Activated CD4-positive, alpha-beta T cell treated with anti-CD3 and anti-CD28 coated beads for 24 hours (primary cell): ENCODE measurements around the gene PXT1.
A peak's percentile ranks its signal among the peaks of the same experiment; 100 is the strongest.

Source experiments
- DNase-seq, 2 donors: peaks; one replicate each; pipeline ENCODE4 v3.0.0-alpha.2; 2020; ENCODE audit warnings: low read depth in 2 of 2

PXT1 gene

DNA sequence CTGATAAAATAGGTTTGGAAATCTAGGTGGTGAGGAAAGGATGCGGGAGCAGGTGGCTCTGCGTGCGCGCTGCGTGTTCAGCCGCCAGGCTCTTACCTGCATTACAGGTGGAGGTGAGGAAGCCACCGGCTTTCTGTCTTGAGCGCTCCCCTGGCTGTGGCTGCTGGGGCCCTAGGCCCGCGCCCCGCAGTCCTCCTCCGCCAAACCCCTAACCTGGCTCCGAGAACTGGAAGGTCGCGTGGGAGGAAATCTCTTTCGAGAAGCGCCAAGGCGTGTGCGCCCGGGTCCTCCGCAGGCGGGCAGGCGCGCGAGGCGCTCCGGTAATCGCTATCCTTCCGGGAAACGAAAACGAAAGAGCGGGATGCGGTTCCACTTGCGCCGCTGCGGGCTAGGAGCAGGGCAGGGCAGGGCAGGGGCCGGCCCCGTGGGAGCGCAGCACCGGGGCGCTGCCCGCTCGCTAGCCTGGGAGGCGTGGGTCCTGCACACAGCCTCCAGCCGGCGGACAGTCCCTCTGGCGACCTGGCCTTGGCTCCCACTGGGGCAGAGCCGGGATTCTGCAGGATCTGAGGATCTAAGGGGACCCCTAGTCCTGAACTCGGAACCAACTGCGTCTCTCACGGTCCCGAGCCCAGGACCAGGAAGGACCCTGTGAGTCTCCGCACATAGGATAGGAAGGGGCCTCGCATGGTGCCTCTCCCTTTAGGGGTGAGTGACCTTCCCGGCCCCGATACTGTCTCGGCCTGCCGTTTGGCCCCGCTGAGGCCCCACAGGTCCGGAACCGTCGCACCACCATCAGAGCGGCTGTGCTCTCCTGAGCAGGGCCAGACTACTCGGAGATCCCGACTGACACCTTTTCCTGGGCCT is 55.0 kb downstream of the PXT1 start, which contains the start of gene ETV7:
TSS of gene ETV7 (minus strand) at position 230 of the 864 bp plus-strand sequence. CDS start at position 102, 128 bp downstream.
- peak; percentile 9 to 23 for DNase-seq

GRCh38 chr6:36386495-36387439 is 55.9 kb downstream of the PXT1 start:
- no peak for DNase-seq

DNA sequence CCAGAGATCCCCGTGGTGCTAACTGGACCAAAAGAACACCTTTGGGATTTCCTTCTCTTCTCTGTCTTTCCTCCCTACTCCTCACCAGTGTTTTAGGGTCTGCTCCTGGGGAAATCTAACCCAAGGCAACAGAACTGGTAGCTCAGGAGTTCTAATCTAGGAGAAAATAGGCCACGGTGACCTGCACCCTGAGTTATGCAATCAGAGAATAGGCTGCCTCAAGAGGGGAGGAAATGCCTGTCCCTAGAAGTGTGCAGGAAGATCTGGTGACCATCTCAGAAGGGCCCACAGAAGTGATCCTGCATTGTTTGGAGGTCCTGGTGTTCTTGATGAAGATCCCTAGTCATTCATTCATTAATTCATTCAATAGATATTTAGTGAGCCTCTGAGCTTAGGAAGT is 58.6 kb downstream of the PXT1 start:
- no peak for DNase-seq

DNA sequence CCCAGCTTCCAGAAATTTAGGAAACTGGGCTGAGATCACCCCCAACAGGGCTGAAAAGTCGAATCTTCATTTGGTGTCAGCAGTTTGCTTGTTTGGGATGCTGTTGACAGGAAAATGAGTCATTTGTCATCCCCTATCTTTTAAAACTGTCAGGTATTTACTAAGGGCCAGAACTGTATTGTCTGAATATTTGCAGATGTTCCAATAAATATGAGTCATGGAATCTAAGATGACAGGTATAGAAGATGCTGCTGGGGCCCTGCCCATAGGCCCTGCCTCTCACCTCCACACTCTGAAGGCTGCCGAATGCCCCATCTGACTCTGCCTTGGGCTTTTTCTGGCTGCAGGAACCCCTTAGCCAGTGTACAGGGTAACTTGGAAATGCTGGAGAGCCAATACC is 59.0 kb downstream of the PXT1 start:
- DNase-seq: no peak

GRCh38 chr6:36382976-36383375 is 59.7 kb downstream of the PXT1 start:
- no peak for DNase-seq

- DNase-seq: no peak
Measured at GRCh38 chr6:36381502-36382389, 60.9 kb downstream of the PXT1 start.

GRCh38 chr6:36380166-36380565 is 62.5 kb downstream of the PXT1 start:
- DNase-seq: no peak

DNA sequence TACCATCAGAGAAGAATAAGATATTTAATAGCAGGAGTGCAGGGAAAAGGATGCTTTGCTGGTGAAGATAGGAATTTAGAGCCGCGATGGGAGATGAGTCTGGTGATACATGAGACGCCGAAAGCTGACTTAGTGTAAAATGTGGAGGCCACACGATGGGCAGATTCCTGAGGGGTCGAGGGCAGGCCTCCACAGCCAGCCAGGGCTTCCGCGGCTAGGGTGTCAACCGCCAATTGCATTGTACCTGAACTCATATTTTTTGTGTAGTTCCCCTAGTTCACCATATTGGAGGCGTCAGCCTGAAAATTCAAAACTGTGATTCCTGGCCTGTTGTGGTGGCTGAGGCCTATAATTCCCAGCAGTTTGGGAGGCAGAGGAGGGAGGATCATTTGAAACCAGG is 63.7 kb downstream of the PXT1 start:
- no peak for DNase-seq

DNA sequence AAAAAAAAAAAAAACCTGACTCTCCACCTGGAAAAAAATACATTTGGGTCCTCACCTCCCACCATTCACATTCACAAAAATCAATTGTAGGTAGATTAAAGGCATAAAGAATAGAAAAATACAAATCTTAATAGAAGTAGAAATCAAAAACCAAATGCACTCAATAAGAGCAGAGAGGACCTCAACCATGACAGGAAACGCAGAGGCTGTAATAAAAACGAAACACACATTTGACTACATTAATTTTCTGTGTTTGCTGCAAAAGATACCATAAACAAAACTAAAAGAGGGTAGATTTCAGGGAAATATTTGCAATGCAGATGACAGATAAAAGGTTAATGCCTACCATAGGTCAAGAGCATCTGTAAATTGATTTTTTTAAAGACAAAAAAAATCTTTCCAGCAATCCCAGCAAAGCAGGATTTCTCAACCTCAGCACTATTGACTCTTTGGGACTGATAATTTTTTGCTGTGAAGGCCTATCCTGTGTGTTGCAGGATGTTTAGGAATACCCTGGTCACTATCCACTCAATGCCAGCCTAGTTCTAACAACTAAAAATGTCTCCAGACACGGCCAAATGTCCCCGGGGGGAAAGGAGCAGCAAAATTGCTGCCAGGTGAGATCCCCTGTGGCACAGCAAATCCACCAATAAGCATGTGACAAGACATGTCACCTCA is 64.3 kb downstream of the PXT1 start:
- DNase-seq: no peak

DNA sequence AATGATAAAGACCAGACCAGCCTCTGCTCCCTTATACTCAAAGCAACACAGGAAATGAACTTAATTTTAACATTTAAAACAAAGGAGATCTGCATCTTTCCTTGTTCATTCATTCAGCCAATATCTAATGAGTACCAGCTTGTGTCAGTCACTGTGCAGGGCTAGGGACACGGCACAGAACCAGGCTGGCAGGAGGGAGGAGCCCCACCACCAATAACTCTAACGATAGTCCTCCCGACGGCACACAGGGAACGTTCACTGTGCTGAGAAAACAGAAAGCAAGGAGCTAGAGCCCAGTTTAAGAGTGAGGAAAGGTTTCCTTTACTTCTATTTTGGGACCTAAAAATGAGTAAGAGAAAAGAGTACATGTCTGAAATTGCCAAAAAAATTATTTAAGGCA is 65.1 kb downstream of the PXT1 start:
- no peak for DNase-seq

GRCh38 chr6:36376742-36377141 is 65.9 kb downstream of the PXT1 start:
- no peak for DNase-seq

- DNase-seq: no peak
Measured at GRCh38 chr6:36376183-36376582, 66.5 kb downstream of the PXT1 start.

GRCh38 chr6:36375644-36376155 is 67.0 kb downstream of the PXT1 start:
- no peak for DNase-seq

- no peak for DNase-seq
Measured at GRCh38 chr6:36374972-36375371, 67.7 kb downstream of the PXT1 start.

GRCh38 chr6:36374194-36374593 is 68.5 kb downstream of the PXT1 start:
- DNase-seq: no peak

DNA sequence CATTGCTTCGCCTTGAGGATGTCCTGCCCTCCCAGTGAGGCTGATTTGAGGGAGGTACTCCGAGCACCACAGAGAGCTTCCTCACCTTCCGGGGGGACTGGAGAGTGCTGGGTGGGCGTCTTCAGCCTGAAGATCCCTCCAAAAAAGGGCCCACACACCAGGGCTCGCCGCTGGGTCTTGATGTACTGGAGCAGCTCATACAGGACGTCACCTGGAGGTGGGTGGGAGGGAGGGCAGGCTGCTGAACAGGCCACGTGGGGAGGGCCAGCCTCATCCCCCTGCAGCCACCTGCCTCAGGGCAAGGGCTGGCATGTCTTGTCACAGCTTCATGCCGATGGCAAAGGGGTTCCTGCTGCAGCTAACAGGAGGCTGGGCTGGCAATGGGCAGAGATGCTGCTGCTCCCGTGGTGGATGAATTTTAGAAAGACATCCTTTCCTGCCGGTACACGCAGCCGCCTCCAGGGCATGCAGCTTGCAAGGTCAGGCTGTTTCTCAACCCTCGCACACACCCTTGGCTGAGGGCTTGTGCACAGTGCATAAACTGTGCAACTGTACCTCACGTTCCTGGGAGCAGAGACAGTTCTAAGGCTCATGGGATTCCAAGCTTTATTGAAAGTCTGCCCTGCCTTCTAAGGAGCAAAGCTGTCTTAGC is 69.2 kb downstream of the PXT1 start:
- DNase-seq: no peak

DNA sequence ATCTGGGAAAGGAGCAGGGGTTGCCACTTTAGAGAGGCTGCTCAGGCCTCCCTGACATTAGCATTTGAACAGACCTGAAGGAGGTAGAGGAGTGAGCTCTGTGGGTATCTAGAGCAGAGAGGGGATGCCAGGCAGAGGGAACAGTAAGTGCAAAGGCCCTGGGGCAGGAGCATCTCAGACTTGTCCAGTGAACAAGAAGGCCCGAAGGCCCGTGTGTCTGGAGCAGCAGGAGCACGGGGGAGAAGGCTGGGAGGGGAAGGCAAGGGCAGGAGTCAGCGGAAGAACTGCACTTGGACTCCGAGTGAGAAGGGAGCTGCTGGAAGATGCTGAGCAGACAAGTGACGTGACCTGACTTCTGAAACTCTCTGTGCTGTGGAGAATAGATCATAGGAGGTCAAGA is 70.6 kb downstream of the PXT1 start:
- no peak for DNase-seq

DNA sequence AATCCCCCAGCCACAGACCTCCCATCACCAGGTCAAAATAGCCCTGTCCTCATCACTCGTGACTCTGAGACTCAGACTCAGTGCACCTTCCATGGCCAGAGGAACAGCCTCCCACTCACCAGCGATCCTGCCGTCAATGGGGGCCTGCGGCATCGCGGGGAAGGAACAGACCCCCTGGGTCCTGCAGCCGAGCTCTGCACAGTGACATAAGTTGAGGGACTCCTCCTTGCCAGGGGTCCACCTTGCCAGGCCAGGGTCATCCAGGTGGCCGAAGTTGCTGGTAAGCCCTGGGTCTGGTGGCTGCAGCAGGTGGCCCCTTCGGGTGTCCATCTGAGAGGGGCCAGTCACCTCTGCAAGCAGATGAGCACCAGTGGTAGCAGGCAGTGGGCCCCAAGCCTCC is 71.4 kb downstream of the PXT1 start:
- DNase-seq: no peak

- no peak for DNase-seq
Measured at GRCh38 chr6:36370638-36371037, 72.0 kb downstream of the PXT1 start.
